Kidney epithelial cell (primary cell): ENCODE measurements around the gene CCBE1. TPM values are rescaled to one million over a fixed set of nuclear protein-coding genes. Genes with fewer than 3 reads are reported as not detected.

Source experiments
- DNase-seq: peaks from one replicate; pipeline ENCODE4 v3.0.0-alpha.2; 2010; ENCODE audit warnings: low read depth
- H3K27me3 ChIP-seq: 2 replicates; pipeline ENCODE4 v1.6.0; 2011; ENCODE audit warnings: low read length; ENCODE audit not compliant: control insufficient read depth, insufficient read depth
- H3K36me3 ChIP-seq: 2 replicates; pipeline ENCODE4 v1.5.1; 2011; ENCODE audit warnings: low read length; ENCODE audit not compliant: control insufficient read depth, insufficient read depth
- H3K4me3 ChIP-seq: 2 replicates; pipeline ENCODE4 v1.5.1; 2011; ENCODE audit warnings: low read depth, mild to moderate bottlenecking, control low read depth, low read length
- CTCF ChIP-seq: IDR thresholded peaks from 2 replicates; pipeline ENCODE4 v1.5.1; 2011; ENCODE audit warnings: mild to moderate bottlenecking, moderate library complexity, low read length, control low read depth, inconsistent platforms; ENCODE audit not compliant: insufficient read depth, poor library complexity, severe bottlenecking
- total RNA-seq: library from RNA; depleted of rRNA; stranded (reverse); fragments of >200 nt; gene quantifications from 2 replicates; pipeline ENCODE4 v1.2.3, GENCODE V29; 2015

Gene CCBE1
- total RNA-seq, 1 donor from 2014 or later, result 1.2 TPM

- no peak for DNase-seq
- no peaks in the 10 kb centered on the region for H3K36me3 ChIP-seq
- no peak overlapping the region for H3K4me3 ChIP-seq
- TF ChIP-seq CTCF, result no peak
- no peaks in the 10 kb centered on the region for H3K27me3 ChIP-seq
Measured at GRCh38 chr18:59686260-59686659, 11.0 kb downstream of the CCBE1 start.

GRCh38 chr18:59685501-59685900 is 11.7 kb downstream of the CCBE1 start:
- DNase-seq, result no peak
- Histone ChIP-seq H3K27me3 (no peaks in the 10 kb centered on the region), H3K36me3 (no peaks in the 10 kb centered on the region), H3K4me3 (no peak overlapping the region)
- TF ChIP-seq CTCF, result no peak

GRCh38 chr18:59684777-59685176 is 12.4 kb downstream of the CCBE1 start:
- H3K36me3 ChIP-seq, result no peaks in the 10 kb centered on the region
- DNase-seq, result no peak
- H3K27me3 ChIP-seq, result no peaks in the 10 kb centered on the region
- H3K4me3 ChIP-seq, result no peak overlapping the region
- no peak for TF ChIP-seq CTCF

GRCh38 chr18:59681521-59682004 is 15.7 kb downstream of the CCBE1 start:
- Histone ChIP-seq H3K36me3 (no peaks in the 10 kb centered on the region), H3K27me3 (no peaks in the 10 kb centered on the region), H3K4me3 (no peak overlapping the region)
- DNase-seq, result no peak
- TF ChIP-seq CTCF, result no peak

- no peak for DNase-seq
- no peak for TF ChIP-seq CTCF
- no peaks in the 10 kb centered on the region for H3K27me3 ChIP-seq
- H3K4me3 ChIP-seq, result no peak overlapping the region
- no peaks in the 10 kb centered on the region for H3K36me3 ChIP-seq
Measured at GRCh38 chr18:59681051-59681450, 16.2 kb downstream of the CCBE1 start.

- H3K27me3 ChIP-seq, result no peaks in the 10 kb centered on the region
- H3K36me3 ChIP-seq, result no peaks in the 10 kb centered on the region
- no peak for DNase-seq
- TF ChIP-seq CTCF, result no peak
- H3K4me3 ChIP-seq, result no peak overlapping the region
Measured at GRCh38 chr18:59675346-59675745, 21.9 kb downstream of the CCBE1 start.
